H1 (cell line): ENCODE data around the gene PIK3R6.

ENCODE experiments used
- BCL11A ChIP-seq, 2 experiments: IDR thresholded peaks; one replicate each; pipeline ENCODE4 v1.6.1; 2011; ENCODE audit warnings: low read depth in 2 of 2, low read length in 2 of 2, mild to moderate bottlenecking in 2 of 2
- CTCF ChIP-seq, 3 experiments: IDR thresholded peaks; 1 replicate in 2 of 3; 2 replicates in 1 of 3; pipeline versions ENCODE4 v1.5.1 to v1.6.1; 2011; ENCODE audit warnings: low read length in 3 of 3, mild to moderate bottlenecking in 3 of 3, inconsistent platforms in 2 of 3, low read depth in 1 of 3, moderate library complexity in 1 of 3; ENCODE audit not compliant: insufficient read depth in 1 of 3; ENCODE audit errors: control extremely low read depth in 1 of 3
- EGR1 ChIP-seq: IDR thresholded peaks from 2 replicates; pipeline ENCODE4 v1.6.1; 2011; ENCODE audit warnings: low read depth, low read length, borderline replicate concordance
- POLR2AphosphoS5 ChIP-seq: IDR thresholded peaks from 2 replicates; pipeline ENCODE4 v1.6.1; 2011; ENCODE audit warnings: low read depth, low read length
- SP1 ChIP-seq: IDR thresholded peaks from 2 replicates; pipeline ENCODE4 v1.6.1; 2011; ENCODE audit warnings: low read depth, low read length
- TAF1 ChIP-seq: IDR thresholded peaks from 2 replicates; pipeline ENCODE4 v1.6.1; 2011; ENCODE audit warnings: mild to moderate bottlenecking, low read depth, low read length

GRCh38 chr17:8847891-8848290, 19.6 kb downstream of the PIK3R6 start:
- no peak for TF ChIP-seq BCL11A (IDR thresholded peaks at IDR 0.05; ENCODE audit: low read depth in 2 of 2, low read length in 2 of 2)
- TF ChIP-seq CTCF (IDR thresholded peaks at IDR 0.05; ENCODE audit: control extremely low read depth in 1 of 3, insufficient read depth in 1 of 3, low read depth in 1 of 3, low read length in 3 of 3) = no peak
- no peak for TF ChIP-seq SP1
- TF ChIP-seq EGR1 = no peak
- TF ChIP-seq TAF1 = no peak
- TF ChIP-seq POLR2AphosphoS5 = no peak
